ENCODE measurements around the gene SLC35B2. TPM values are rescaled to one million over a fixed set of nuclear protein-coding genes. Genes with fewer than 3 reads are reported as not detected.

Gene SLC35B2
- total RNA-seq, 1 donor: 60.8 TPM

DNA sequence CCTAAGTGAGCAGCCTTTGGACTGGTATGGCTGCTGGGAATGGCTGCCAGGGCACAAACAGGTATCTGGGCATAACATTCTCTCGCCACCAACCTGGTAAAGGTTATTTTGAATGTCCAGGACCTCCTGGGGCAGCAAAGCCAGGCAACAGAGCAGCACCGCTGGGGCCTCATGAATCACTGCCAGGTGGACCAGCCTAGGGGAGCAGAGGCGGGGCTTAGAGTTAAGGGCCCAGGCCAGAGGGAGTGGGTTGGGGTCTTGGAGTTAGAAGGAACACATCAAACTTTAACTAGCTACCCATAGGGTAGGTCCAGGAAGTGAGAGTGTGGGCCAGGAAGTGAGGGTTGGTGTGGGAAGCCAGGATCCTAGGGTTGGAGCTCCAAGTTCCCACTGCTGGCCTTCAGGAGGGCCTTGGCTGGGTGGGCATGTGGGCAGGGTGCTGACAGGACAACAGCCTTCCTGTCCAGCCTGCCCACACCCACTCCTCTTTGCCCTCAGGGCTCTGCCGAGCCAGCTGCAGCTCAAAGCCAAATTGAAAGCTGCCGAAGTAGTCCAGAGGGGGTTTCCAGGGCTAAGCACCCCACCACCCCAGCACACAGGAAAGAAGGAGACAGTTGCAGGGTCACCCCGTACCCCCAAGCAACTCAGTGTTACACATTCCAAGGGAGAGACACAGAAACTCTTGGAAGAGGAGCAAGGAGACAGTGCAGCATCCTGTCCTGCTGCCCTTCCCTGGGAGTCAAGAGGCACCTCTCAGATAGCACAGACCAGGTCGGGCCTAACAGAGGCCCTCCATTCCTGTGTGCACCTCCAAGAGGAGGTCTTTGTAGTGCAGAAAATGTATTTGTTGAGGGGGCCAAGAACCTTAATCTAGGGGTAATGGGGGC, 5.4 kb upstream of the SLC35B2 start:
- no peak for DNase-seq (ENCODE audit: low read depth)
- no peak for TF ChIP-seq CTCF (IDR thresholded peaks at IDR 0.05; ENCODE audit: insufficient read depth, low read length)
- peak overlapping the region; percentile 82 for H3K4me3 ChIP-seq (ENCODE audit: low read depth, low read length)

DNA sequence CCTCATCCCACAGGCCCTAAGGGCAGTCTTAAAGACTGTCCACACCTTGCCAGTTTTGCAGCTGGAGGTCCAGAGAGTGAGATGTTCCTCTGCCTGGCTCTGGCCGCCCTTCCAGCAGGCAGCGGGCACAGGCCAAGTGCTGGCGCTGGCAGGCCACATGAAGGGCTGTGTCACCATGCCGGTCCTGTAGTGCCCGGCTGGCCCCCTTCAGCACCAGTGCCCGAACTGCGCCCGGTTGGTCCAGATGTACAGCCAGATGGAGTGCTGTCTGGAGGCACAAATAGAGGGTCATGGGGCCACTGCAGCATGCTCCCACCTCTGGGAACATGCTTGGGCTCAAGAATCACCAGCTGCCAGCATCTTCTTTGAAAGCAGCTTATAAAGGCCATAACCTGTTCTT, 4.3 kb upstream of the SLC35B2 start:
- DNase-seq (ENCODE audit: low read depth): no peak
- TF ChIP-seq CTCF (IDR thresholded peaks at IDR 0.05; ENCODE audit: insufficient read depth, low read length): no peak
- H3K4me3 ChIP-seq (ENCODE audit: low read depth, low read length): no peak overlapping the region

- DNase-seq (ENCODE audit: low read depth): no peak
- no peak overlapping the region for H3K4me3 ChIP-seq (ENCODE audit: low read depth, low read length)
- no peak for TF ChIP-seq CTCF (IDR thresholded peaks at IDR 0.05; ENCODE audit: insufficient read depth, low read length)
These were observed 3.3 kb upstream of the SLC35B2 start for GRCh38 chr6:44260451-44261297.

- no peak overlapping the region for H3K4me3 ChIP-seq (ENCODE audit: low read depth, low read length)
- no peak for DNase-seq (ENCODE audit: low read depth)
- no peak for TF ChIP-seq CTCF (IDR thresholded peaks at IDR 0.05; ENCODE audit: insufficient read depth, low read length)
These were observed 2.7 kb upstream of the SLC35B2 start for GRCh38 chr6:44260011-44260410.

GRCh38 chr6:44258921-44259320, 1.6 kb upstream of the SLC35B2 start:
- no peak for DNase-seq (ENCODE audit: low read depth)
- no peak overlapping the region for H3K4me3 ChIP-seq (ENCODE audit: low read depth, low read length)
- TF ChIP-seq CTCF (IDR thresholded peaks at IDR 0.05; ENCODE audit: insufficient read depth, low read length): no peak

DNA sequence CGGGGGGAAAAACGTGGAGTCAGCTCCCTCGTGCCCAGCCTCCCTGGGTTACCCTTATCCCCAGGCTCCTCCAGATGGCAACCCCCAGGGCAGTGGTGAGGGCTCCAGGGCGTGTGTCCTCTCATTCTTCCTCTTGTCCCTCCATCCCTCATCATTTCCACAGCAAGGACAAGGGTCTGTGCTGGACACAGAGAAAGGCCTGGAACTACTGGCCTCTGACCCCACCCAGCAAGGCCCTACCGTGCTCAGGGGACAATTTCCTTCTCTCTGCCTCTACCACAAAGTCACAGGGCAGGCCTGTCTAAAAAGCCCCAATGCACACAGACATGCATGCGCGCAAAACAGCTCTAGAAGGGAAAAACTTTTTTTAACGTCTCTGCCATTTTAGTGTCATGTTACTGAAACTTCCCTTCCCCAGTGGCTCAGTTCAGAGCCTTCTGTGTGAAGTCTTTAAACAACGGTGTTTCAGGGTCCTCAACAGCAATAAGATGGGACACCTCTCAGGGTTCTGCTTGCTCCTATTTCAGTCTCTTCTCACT, 1.1 kb upstream of the SLC35B2 start:
- DNase-seq (ENCODE audit: low read depth): no peak
- TF ChIP-seq CTCF (IDR thresholded peaks at IDR 0.05; ENCODE audit: insufficient read depth, low read length): no peak
- no peak overlapping the region for H3K4me3 ChIP-seq (ENCODE audit: low read depth, low read length)

Measured in fibroblast of the aortic adventitia (primary cell).